Measurements from ENCODE around the gene GRAMD4.

Gene GRAMD4

DNA sequence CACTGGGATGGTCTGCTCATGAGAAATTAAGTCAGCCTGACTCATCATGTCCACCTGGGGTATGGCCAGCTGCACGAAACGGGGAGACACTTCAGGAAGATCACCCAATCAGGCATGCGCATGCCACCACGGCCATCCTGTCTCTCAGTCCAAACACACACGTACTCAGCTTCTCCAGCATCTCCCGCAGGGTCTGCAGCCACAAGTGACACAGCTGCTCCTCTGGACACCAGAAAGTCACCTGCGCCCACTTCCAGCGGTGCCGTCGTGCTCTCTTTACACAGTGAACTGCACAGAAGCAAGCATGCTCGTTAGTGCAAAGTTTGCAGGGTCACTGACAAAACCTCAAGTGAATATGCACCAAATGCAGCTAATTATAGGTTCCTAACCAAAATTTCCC lies 99.7 kb downstream of the GRAMD4 start:
- Histone ChIP-seq H3K79me2 (ENCODE audit: control insufficient read depth, low read length) (0 out of 2 replicates have a peak, but pooled peaks cover 2% of the 10 kb centered on the region), H3K36me3 (ENCODE audit: control insufficient read depth, low read length) (peaks cover 34% of the 10 kb centered on the region), H3K4me2 (ENCODE audit: low read length) (no peak overlapping the region), H3K9me3 (ENCODE audit: control insufficient read depth, insufficient read depth, low read length) (no peaks in the 10 kb centered on the region), H3K4me3 (ENCODE audit: low read length) (no peak overlapping the region), H4K20me1 (ENCODE audit: control insufficient read depth, insufficient read depth, low read depth, low read length) (no peaks in the 10 kb centered on the region), H3K9me2 (replicated peaks; ENCODE audit: control insufficient read depth, low read length) (no peaks in the 10 kb centered on the region), H3F3A (ENCODE audit: control insufficient read depth, insufficient read depth) (no peaks in the 10 kb centered on the region), H3K27ac (ENCODE audit: low read depth, low read length) (no peak overlapping the region), H3K27me3 (ENCODE audit: control insufficient read depth, low read length) (no peaks in the 10 kb centered on the region), H3K4me1 (ENCODE audit: control insufficient read depth, low read length) (no peaks in the 10 kb centered on the region)
- no peak for TF ChIP-seq EZH2phosphoT487 (IDR thresholded peaks at IDR 0.05; ENCODE audit: borderline replicate concordance, low read length)
- TF ChIP-seq, protein P1, sequence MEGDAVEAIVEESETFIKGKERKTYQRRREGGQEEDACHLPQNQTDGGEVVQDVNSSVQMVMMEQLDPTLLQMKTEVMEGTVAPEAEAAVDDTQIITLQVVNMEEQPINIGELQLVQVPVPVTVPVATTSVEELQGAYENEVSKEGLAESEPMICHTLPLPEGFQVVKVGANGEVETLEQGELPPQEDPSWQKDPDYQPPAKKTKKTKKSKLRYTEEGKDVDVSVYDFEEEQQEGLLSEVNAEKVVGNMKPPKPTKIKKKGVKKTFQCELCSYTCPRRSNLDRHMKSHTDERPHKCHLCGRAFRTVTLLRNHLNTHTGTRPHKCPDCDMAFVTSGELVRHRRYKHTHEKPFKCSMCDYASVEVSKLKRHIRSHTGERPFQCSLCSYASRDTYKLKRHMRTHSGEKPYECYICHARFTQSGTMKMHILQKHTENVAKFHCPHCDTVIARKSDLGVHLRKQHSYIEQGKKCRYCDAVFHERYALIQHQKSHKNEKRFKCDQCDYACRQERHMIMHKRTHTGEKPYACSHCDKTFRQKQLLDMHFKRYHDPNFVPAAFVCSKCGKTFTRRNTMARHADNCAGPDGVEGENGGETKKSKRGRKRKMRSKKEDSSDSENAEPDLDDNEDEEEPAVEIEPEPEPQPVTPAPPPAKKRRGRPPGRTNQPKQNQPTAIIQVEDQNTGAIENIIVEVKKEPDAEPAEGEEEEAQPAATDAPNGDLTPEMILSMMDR (IDR thresholded peaks at IDR 0.05; ENCODE audit: low read depth, low read length, poor library complexity, severe bottlenecking): no peak

- H3K4me2 ChIP-seq (ENCODE audit: low read length): no peak overlapping the region
- H3K4me3 ChIP-seq (ENCODE audit: low read length): no peak overlapping the region
- no peaks in the 10 kb centered on the region for H3K9me3 ChIP-seq (ENCODE audit: control insufficient read depth, insufficient read depth, low read length)
- H3K79me2 ChIP-seq (ENCODE audit: control insufficient read depth, low read length): peaks cover 14% of the 10 kb centered on the region
- H3K36me3 ChIP-seq (ENCODE audit: control insufficient read depth, low read length): peaks cover 34% of the 10 kb centered on the region
- no peaks in the 10 kb centered on the region for H3F3A ChIP-seq (ENCODE audit: control insufficient read depth, insufficient read depth)
- no peaks in the 10 kb centered on the region for H3K4me1 ChIP-seq (ENCODE audit: control insufficient read depth, low read length)
- no peaks in the 10 kb centered on the region for H3K9me2 ChIP-seq (replicated peaks; ENCODE audit: control insufficient read depth, low read length)
- no peaks in the 10 kb centered on the region for H4K20me1 ChIP-seq (ENCODE audit: control insufficient read depth, insufficient read depth, low read depth, low read length)
- no peak overlapping the region for H3K27ac ChIP-seq (ENCODE audit: low read depth, low read length)
- TF ChIP-seq, protein P1 (IDR thresholded peaks at IDR 0.05; ENCODE audit: low read depth, low read length, poor library complexity, severe bottlenecking): no peak
- no peak for TF ChIP-seq EZH2phosphoT487 (IDR thresholded peaks at IDR 0.05; ENCODE audit: borderline replicate concordance, low read length)
- H3K27me3 ChIP-seq (ENCODE audit: control insufficient read depth, low read length): no peaks in the 10 kb centered on the region
Measured at GRCh38 chr22:46721501-46722085, 101.4 kb downstream of the GRAMD4 start.

DNA sequence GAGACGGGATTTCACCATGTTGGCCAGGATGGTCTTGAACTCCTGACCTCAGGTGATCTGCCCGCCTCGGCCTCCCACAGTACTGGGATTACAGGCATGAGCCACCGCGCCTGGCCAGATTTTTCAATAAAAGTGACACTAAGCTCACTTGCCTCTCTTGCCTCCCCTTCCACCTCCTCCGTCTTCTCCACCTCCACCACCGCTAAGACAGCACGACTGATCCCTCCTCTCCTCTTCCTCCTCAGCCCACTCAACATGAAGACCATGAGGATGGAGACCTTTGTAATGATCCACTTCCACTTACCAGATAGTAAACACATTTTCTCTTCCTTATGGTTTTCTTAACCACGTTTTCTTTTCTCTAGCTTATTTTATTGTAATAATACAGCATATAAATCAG lies 103.7 kb downstream of the GRAMD4 start:
- Histone ChIP-seq H3F3A (ENCODE audit: control insufficient read depth, insufficient read depth) (no peaks in the 10 kb centered on the region), H3K4me2 (ENCODE audit: low read length) (no peak overlapping the region), H3K9me3 (ENCODE audit: control insufficient read depth, insufficient read depth, low read length) (no peaks in the 10 kb centered on the region), H3K27ac (ENCODE audit: low read depth, low read length) (no peak overlapping the region), H3K79me2 (ENCODE audit: control insufficient read depth, low read length) (peaks cover 28% of the 10 kb centered on the region), H3K4me1 (ENCODE audit: control insufficient read depth, low read length) (peaks cover 10% of the 10 kb centered on the region), H3K36me3 (ENCODE audit: control insufficient read depth, low read length) (peaks cover 16% of the 10 kb centered on the region), H4K20me1 (ENCODE audit: control insufficient read depth, insufficient read depth, low read depth, low read length) (peaks cover 5% of the 10 kb centered on the region; the same call in 1 of the 2 replicates), H3K9me2 (replicated peaks; ENCODE audit: control insufficient read depth, low read length) (no peaks in the 10 kb centered on the region), H3K27me3 (ENCODE audit: control insufficient read depth, low read length) (no peaks in the 10 kb centered on the region), H3K4me3 (ENCODE audit: low read length) (no peak overlapping the region)
- TF ChIP-seq, protein P1 (IDR thresholded peaks at IDR 0.05; ENCODE audit: low read depth, low read length, poor library complexity, severe bottlenecking): no peak
- no peak for TF ChIP-seq EZH2phosphoT487 (IDR thresholded peaks at IDR 0.05; ENCODE audit: borderline replicate concordance, low read length)
